MCF 10A (cell line): Measurements from ENCODE around the gene EIF3M. TPM values are rescaled to one million over a fixed set of nuclear protein-coding genes. Genes with fewer than 3 reads are reported as not detected.

Experiments used
- BruUV-seq: library from RNA; stranded (reverse); fragments of 400-500 nt; replicated peaks from 2 replicates; lab custom pipeline; 2021; lab: Mats Ljungman, UMichigan
- CTCF ChIA-PET: fragments of 300-600 bp; sonication (Branson Sonifier 250); formaldehyde crosslinking; extraction: SDS; loops from one replicate; lab custom pipeline; 2021; ENCODE audit warnings: antibody characterized with exemption, inconsistent platforms; lab: Yijun Ruan, JAX
- POLR2A ChIA-PET: fragments of 300-600, 350-650 bp; sonication (Branson Sonifier 250); formaldehyde crosslinking; extraction: SDS; loops from one replicate; lab custom pipeline; 2020; ENCODE audit warnings: antibody characterized with exemption, inconsistent platforms; lab: Yijun Ruan, JAX
- DNase-seq: peaks from one replicate; pipeline ENCODE4 v3.0.0-alpha.2; 2018; ENCODE audit not compliant: unreplicated experiment
- H3K27ac Mint-ChIP-seq: one replicate; pipeline ENCODE4 v1.8.0; 2022; ENCODE audit warnings: mild to moderate bottlenecking, low read depth, mixed read lengths; ENCODE audit not compliant: unreplicated experiment
- H3K27me3 Mint-ChIP-seq: one replicate; pipeline ENCODE4 v1.8.0; 2022; ENCODE audit warnings: mixed read lengths; ENCODE audit not compliant: insufficient read depth, unreplicated experiment
- H3K36me3 Mint-ChIP-seq: one replicate; pipeline ENCODE4 v1.8.0; 2022; ENCODE audit warnings: mild to moderate bottlenecking, moderate library complexity, mixed read lengths; ENCODE audit not compliant: insufficient read depth, unreplicated experiment
- H3K4me1 Mint-ChIP-seq: one replicate; pipeline ENCODE4 v1.8.0; 2022; ENCODE audit warnings: mixed read lengths; ENCODE audit not compliant: insufficient read depth, unreplicated experiment
- H3K4me3 Mint-ChIP-seq: one replicate; pipeline ENCODE4 v1.8.0; 2022; ENCODE audit warnings: mild to moderate bottlenecking, moderate library complexity, mixed read lengths; ENCODE audit not compliant: unreplicated experiment
- H3K9me3 Mint-ChIP-seq: one replicate; pipeline ENCODE4 v1.8.0; 2022; ENCODE audit warnings: mixed read lengths; ENCODE audit not compliant: unreplicated experiment
- intact Hi-C: fragments of 100-400 bp; cut with micrococcal nuclease; formaldehyde crosslinking; loops from 2 replicates; pipeline ENCODE4 v1.14.1; 2022
- total RNA-seq: library from RNA; stranded (reverse); gene quantifications from 2 replicates; pipeline ENCODE4 v1.2.3, GENCODE V29; 2022
- TF ChIP-seq, protein P1 (sequence below): fragments of 200-600 bp; IDR thresholded peaks from one replicate; pipeline ENCODE4 v1.8.0; 2022; ENCODE audit warnings: antibody characterized with exemption, mild to moderate bottlenecking; ENCODE audit not compliant: unreplicated experiment

The EIF3M gene
- total RNA-seq, 1 experiment from 2014 or later: 443 TPM

DNA sequence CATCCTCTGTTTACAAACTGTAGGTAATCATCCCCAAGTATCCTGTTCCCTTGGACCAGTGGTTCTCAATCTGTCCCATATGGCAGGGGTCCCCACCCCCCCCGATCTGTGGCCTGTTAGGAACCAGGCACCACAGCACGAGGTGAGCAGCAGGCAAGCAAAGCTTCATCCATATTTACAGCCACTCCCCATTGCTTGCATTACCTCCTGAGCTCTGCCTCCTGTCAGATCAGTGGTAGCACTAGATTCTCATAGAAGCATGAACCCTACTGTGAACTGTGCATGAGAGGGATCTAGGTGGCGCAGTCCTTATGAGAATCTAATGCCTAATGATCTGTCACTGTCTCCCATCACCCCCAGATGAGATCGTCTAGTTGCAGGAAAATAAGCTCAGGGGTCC, 33.4 kb upstream of the EIF3M start:
- intact Hi-C loops: no loop called here
- BruUV-seq: no TSS peak
- ChIA-PET CTCF (interaction anchor here (0.6 kb wide), 1 partner anchor 14 kb away, joined by 3 read pairs; no protein-coding TSS in a partner anchor), POLR2A (no interaction called here)
- no peaks in the 10 kb centered on the region for H3K4me1 Mint-ChIP-seq
- no peak overlapping the region for H3K4me3 Mint-ChIP-seq
- no peak overlapping the region for H3K27ac Mint-ChIP-seq
- H3K27me3 Mint-ChIP-seq: no peaks in the 10 kb centered on the region
- no peaks in the 10 kb centered on the region for H3K36me3 Mint-ChIP-seq
- DNase-seq: no peak
- H3K9me3 Mint-ChIP-seq: no peaks in the 10 kb centered on the region
- TF ChIP-seq, protein P1, sequence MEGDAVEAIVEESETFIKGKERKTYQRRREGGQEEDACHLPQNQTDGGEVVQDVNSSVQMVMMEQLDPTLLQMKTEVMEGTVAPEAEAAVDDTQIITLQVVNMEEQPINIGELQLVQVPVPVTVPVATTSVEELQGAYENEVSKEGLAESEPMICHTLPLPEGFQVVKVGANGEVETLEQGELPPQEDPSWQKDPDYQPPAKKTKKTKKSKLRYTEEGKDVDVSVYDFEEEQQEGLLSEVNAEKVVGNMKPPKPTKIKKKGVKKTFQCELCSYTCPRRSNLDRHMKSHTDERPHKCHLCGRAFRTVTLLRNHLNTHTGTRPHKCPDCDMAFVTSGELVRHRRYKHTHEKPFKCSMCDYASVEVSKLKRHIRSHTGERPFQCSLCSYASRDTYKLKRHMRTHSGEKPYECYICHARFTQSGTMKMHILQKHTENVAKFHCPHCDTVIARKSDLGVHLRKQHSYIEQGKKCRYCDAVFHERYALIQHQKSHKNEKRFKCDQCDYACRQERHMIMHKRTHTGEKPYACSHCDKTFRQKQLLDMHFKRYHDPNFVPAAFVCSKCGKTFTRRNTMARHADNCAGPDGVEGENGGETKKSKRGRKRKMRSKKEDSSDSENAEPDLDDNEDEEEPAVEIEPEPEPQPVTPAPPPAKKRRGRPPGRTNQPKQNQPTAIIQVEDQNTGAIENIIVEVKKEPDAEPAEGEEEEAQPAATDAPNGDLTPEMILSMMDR: no peak

DNA sequence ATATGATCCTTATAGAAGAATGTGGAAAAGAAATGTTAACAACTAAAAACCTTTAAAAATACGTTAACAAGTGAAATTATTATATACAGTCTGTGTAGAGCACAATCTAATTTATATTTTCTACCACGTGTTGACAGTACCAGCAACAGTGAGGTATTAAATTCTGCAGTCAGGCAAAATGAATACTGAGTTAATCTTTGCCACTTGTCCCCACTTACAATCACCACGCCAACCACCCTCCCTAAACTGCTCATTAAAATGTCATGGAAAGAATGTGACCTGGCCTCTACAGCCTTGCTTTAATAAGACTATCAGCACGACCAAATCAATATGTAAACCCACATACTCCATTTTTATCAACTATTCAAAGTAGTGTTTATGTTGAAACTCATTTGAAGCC, 28.5 kb upstream of the EIF3M start:
- BruUV-seq: no TSS peak
- DNase-seq: no peak
- Mint-ChIP-seq H3K27ac (no peak overlapping the region), H3K27me3 (no peaks in the 10 kb centered on the region), H3K9me3 (no peaks in the 10 kb centered on the region), H3K4me3 (no peak overlapping the region), H3K36me3 (no peaks in the 10 kb centered on the region), H3K4me1 (no peaks in the 10 kb centered on the region)
- TF ChIP-seq, protein P1: no peak
- intact Hi-C loops: no loop called here
- ChIA-PET POLR2A (no interaction called here), CTCF (no interaction called here)

DNA sequence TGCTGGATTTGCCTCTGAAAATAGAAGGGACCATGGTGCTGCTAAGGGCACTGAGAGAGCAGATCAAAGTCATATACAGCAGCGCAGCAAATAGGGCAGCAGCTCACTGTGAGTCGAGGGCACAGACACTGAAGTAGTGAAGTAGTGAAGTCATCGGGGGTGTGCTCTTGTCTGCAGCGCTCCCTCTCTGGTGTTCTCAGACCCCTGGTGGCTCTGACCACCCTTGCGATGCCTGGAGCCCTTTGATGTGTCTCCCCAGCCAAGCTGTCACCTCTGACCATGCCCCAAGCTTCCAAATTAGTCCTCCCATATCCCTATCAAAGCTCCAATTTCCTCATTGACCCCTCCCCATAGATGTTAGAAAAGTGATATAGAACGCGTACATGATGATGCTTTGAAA, 27.7 kb upstream of the EIF3M start:
- intact Hi-C loops: no loop called here
- TF ChIP-seq, protein P1: no peak
- Mint-ChIP-seq H3K4me3 (no peak overlapping the region), H3K27me3 (no peaks in the 10 kb centered on the region), H3K27ac (no peak overlapping the region), H3K9me3 (no peaks in the 10 kb centered on the region), H3K36me3 (no peaks in the 10 kb centered on the region), H3K4me1 (no peaks in the 10 kb centered on the region)
- POLR2A ChIA-PET: no interaction called here
- CTCF ChIA-PET: no interaction called here
- no TSS peak for BruUV-seq
- no peak for DNase-seq

DNA sequence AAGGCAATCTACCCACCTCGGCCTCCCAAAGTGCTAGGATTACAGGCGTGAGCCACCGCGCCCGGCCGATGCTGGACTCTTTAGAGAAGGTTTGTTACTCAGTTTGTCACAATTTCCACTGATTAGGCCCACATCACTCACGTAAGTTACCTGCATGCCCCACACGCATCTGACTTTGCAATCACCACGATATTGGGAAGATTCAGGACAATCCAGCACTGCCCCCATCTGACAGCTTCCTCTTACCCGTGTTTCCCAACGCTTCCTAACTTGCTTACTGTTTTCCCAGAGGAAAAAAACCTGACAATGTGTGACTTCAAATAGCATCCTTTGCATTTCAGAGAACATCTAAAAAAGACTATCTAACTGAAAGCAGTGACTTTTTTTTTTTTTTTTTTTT, 21.8 kb upstream of the EIF3M start:
- ChIA-PET POLR2A (no interaction called here), CTCF (interaction anchor here (0.6 kb wide), 1 partner anchor 239 kb away, joined by 4 read pairs; no protein-coding TSS in a partner anchor)
- intact Hi-C loops: no loop called here
- no peak overlapping the region for H3K27ac Mint-ChIP-seq
- H3K4me1 Mint-ChIP-seq: no peaks in the 10 kb centered on the region
- TF ChIP-seq, protein P1: no peak
- no peaks in the 10 kb centered on the region for H3K27me3 Mint-ChIP-seq
- no peaks in the 10 kb centered on the region for H3K9me3 Mint-ChIP-seq
- H3K4me3 Mint-ChIP-seq: no peak overlapping the region
- no TSS peak for BruUV-seq
- H3K36me3 Mint-ChIP-seq: no peaks in the 10 kb centered on the region
- no peak for DNase-seq
